ENCODE measurements around the gene ZNF423. TPM values are rescaled to one million over a fixed set of nuclear protein-coding genes. Genes with fewer than 3 reads are reported as not detected.

ZNF423 gene
- total and polyA plus RNA-seq, 9 of the 15 experiments (the other 6 are each of a cell fraction or from before 2014, with no cell fraction given), result not detected

- POLR2A ChIA-PET, result no interaction called here
- CTCF ChIA-PET (ENCODE audit: low intra/inter-chr PET ratio), result no interaction called here
- no peak for ATAC-seq
Measured at GRCh38 chr16:49635591-49636581, 220.0 kb downstream of the ZNF423 start.

More at GRCh38 chr16:49635591-49636581, 220.0 kb downstream of the ZNF423 start:
- H3K27ac ChIP-seq (ENCODE audit: extremely low read depth, low read depth, low read length), result no peak overlapping the region
- no peak for FAIRE-seq
- no peak overlapping the region for H3K9ac ChIP-seq (ENCODE audit: insufficient read depth in 1 of 2, low read depth in 2 of 2, low read length in 2 of 2)
- H3K79me2 ChIP-seq (ENCODE audit: control insufficient read depth, insufficient read depth, low read length), result no peaks in the 10 kb centered on the region
- peaks cover 13% of the 10 kb centered on the region for H4K20me1 ChIP-seq (replicated peaks; ENCODE audit: control insufficient read depth, insufficient read depth, low read length)
- no peaks in the 10 kb centered on the region for H3K36me3 ChIP-seq (ENCODE audit: control insufficient read depth, insufficient read depth, low read length)
- WGBS (ENCODE audit: insufficient coverage, low coverage, missing lambda C conversion rate), result 11% methylated on average over 57 of the region's 58 CpGs
- H3K9me3 ChIP-seq (replicated peaks; ENCODE audit: control insufficient read depth, insufficient read depth, low read depth, low read length), result no peaks in the 10 kb centered on the region
- no peaks in the 10 kb centered on the region for H3K9me1 ChIP-seq (ENCODE audit: control insufficient read depth, insufficient read depth, low read length)
- no peak for DNase-seq (ENCODE audit: extremely low read depth in 1 of 4, low spot score in 3 of 4)
- BruUV-seq (replicated peaks), result no TSS peak
- H3K4me2 ChIP-seq (ENCODE audit: insufficient read depth, low read length), result no peak overlapping the region
- no peak for TF ChIP-seq ZC3H8 (IDR thresholded peaks at IDR 0.05)
- no peak for TF ChIP-seq ETS2 (tag; IDR thresholded peaks at IDR 0.05; ENCODE audit: borderline replicate concordance, poor library complexity, severe bottlenecking)
- TF ChIP-seq PTRF (tag; IDR thresholded peaks at IDR 0.05), result no peak
- no peak for TF ChIP-seq KLF1 (tag; IDR thresholded peaks at IDR 0.05)
- TF ChIP-seq ELK1 (CRISPR knock-in tag; IDR thresholded peaks at IDR 0.05), result no peak
- no peak for TF ChIP-seq BRF1 (IDR thresholded peaks at IDR 0.05; ENCODE audit: borderline replicate concordance, extremely low read depth, insufficient read length)
- no peak for TF ChIP-seq ARID1B (IDR thresholded peaks at IDR 0.05)
- no peak for TF ChIP-seq TSHZ1 (CRISPR knock-in tag; IDR thresholded peaks at IDR 0.05)
- TF ChIP-seq ZNF436 (CRISPR knock-in tag; IDR thresholded peaks at IDR 0.05), result no peak
- no peak for TF ChIP-seq ARID3B (CRISPR knock-in tag; IDR thresholded peaks at IDR 0.05; ENCODE audit: borderline replicate concordance)
- H2AFZ ChIP-seq (ENCODE audit: low read depth, low read length), result no peak overlapping the region
- intact Hi-C loops (cut with micrococcal nuclease) (no loop called here), in situ Hi-C loops (cut with MboI) (no loop called here)
- H3K4me3 ChIP-seq, result no peak overlapping the region
- H3K4me1 ChIP-seq (replicated peaks in 1 of 2; ENCODE audit: control insufficient read depth in 2 of 2, insufficient read depth in 2 of 2, low read length in 2 of 2), result peaks cover 0 to 10% of the 10 kb centered on the region in 2 experiments; a peak in 1 of 5 replicates
- H3K27me3 ChIP-seq (ENCODE audit: control insufficient read depth in 2 of 2, insufficient read depth in 2 of 2, low read length in 2 of 2), result peaks cover 31 to 65% of the 10 kb centered on the region in 2 experiments; a peak in 4 of 5 replicates
